ENCODE measurements around the gene CELF1.

CELF1 gene

DNA sequence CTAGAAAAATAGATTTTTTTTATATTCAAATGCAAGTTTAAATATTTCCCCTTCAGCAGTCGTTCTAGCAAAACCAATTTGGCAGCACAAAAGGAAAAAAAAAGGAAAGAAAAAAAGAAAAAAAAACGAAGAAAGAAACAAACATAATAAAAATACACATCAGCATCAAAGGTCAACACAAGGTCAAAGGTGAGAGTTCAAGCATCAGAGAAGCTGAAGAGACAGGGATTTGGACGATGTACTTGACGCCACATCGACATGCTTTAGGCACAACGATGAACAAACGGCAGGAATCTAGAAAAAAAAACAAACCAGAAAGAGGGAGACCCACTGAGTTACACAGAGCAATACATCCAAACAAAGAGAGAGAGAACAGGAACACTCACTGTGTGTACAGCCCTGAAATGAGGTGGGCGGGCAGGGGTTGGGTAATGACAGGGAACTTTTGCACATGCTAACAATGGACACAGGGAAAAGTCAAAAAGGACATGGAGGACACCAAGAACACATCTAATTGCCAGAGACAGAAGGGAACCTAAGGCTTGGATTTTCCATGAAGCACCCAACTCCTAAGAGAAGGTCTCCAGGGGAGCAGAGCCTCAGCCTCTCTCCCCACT lies 84.2 kb downstream of the CELF1 start:
- TF ChIP-seq EZH2phosphoT487 (IDR thresholded peaks at IDR 0.05; ENCODE audit: low read length): no peak
- no peak for TF ChIP-seq CTCF (IDR thresholded peaks at IDR 0.05; ENCODE audit: low read length)
- TF ChIP-seq EZH2 (optimal IDR thresholded peaks at IDR 0.05; ENCODE audit: low read depth, low read length): no peak
- Histone ChIP-seq H4K20me1 (ENCODE audit: insufficient read depth, low read length) (no peaks in the 10 kb centered on the region; the same call in 1 of the 2 replicates), H3K9me2 (replicated peaks; ENCODE audit: insufficient read depth, low read length) (no peaks in the 10 kb centered on the region), H3K79me2 (ENCODE audit: low read length) (peaks cover 30% of the 10 kb centered on the region; the same call in 1 of the 2 replicates), H3K4me1 (ENCODE audit: low read length) (no peaks in the 10 kb centered on the region), H3K27ac (ENCODE audit: low read length) (no peak overlapping the region), H3K4me2 (ENCODE audit: low read depth, low read length) (no peak overlapping the region), H2AFZ (ENCODE audit: low read length) (no peak overlapping the region), H3K9me3 (replicated peaks; ENCODE audit: insufficient read depth, low read length) (no peaks in the 10 kb centered on the region), H3F3A (ENCODE audit: insufficient read depth, low read length) (no peaks in the 10 kb centered on the region), H3K27me3 (replicated peaks; ENCODE audit: insufficient read depth, low read length) (no peaks in the 10 kb centered on the region), H3K9ac (ENCODE audit: low read length) (no peak overlapping the region), H3K4me3 (ENCODE audit: low read length) (no peak overlapping the region), H3K36me3 (replicated peaks; ENCODE audit: insufficient read depth, low read length) (no peaks in the 10 kb centered on the region; the same call in none of the 2 replicates)
- no peak for DNase-seq

GRCh38 chr11:47467357-47467756 lies 85.6 kb downstream of the CELF1 start:
- Histone ChIP-seq H2AFZ (ENCODE audit: low read length) (no peak overlapping the region), H3K9me2 (replicated peaks; ENCODE audit: insufficient read depth, low read length) (no peaks in the 10 kb centered on the region), H3K36me3 (replicated peaks; ENCODE audit: insufficient read depth, low read length) (no peaks in the 10 kb centered on the region; the same call in 1 of the 2 replicates), H3K9ac (ENCODE audit: low read length) (no peak overlapping the region), H3K4me3 (ENCODE audit: low read length) (no peak overlapping the region), H3K9me3 (replicated peaks; ENCODE audit: insufficient read depth, low read length) (no peaks in the 10 kb centered on the region), H3K27ac (ENCODE audit: low read length) (no peak overlapping the region), H3F3A (ENCODE audit: insufficient read depth, low read length) (no peaks in the 10 kb centered on the region), H3K27me3 (replicated peaks; ENCODE audit: insufficient read depth, low read length) (no peaks in the 10 kb centered on the region), H4K20me1 (ENCODE audit: insufficient read depth, low read length) (no peaks in the 10 kb centered on the region), H3K4me2 (ENCODE audit: low read depth, low read length) (no peak overlapping the region), H3K4me1 (ENCODE audit: low read length) (no peaks in the 10 kb centered on the region), H3K79me2 (ENCODE audit: low read length) (peaks cover 30% of the 10 kb centered on the region; the same call in 1 of the 2 replicates)
- DNase-seq: no peak
- TF ChIP-seq EZH2 (optimal IDR thresholded peaks at IDR 0.05; ENCODE audit: low read depth, low read length) (no peak), EZH2phosphoT487 (IDR thresholded peaks at IDR 0.05; ENCODE audit: low read length) (no peak), CTCF (IDR thresholded peaks at IDR 0.05; ENCODE audit: low read length) (no peak)

GRCh38 chr11:47466701-47467250 lies 86.2 kb downstream of the CELF1 start:
- TF ChIP-seq EZH2 (optimal IDR thresholded peaks at IDR 0.05; ENCODE audit: low read depth, low read length): no peak
- TF ChIP-seq CTCF (IDR thresholded peaks at IDR 0.05; ENCODE audit: low read length): no peak
- no peak for TF ChIP-seq EZH2phosphoT487 (IDR thresholded peaks at IDR 0.05; ENCODE audit: low read length)
- H3K4me1 ChIP-seq (ENCODE audit: low read length): no peaks in the 10 kb centered on the region
- H3K79me2 ChIP-seq (ENCODE audit: low read length): peaks cover 30% of the 10 kb centered on the region; the same call in 1 of the 2 replicates
- no peak overlapping the region for H3K9ac ChIP-seq (ENCODE audit: low read length)
- H4K20me1 ChIP-seq (ENCODE audit: insufficient read depth, low read length): no peaks in the 10 kb centered on the region
- no peak overlapping the region for H2AFZ ChIP-seq (ENCODE audit: low read length)
- no peaks in the 10 kb centered on the region for H3F3A ChIP-seq (ENCODE audit: insufficient read depth, low read length)
- no peaks in the 10 kb centered on the region for H3K9me2 ChIP-seq (replicated peaks; ENCODE audit: insufficient read depth, low read length)
- DNase-seq: no peak
- no peak overlapping the region for H3K4me2 ChIP-seq (ENCODE audit: low read depth, low read length)
- no peak overlapping the region for H3K4me3 ChIP-seq (ENCODE audit: low read length)
- no peaks in the 10 kb centered on the region for H3K9me3 ChIP-seq (replicated peaks; ENCODE audit: insufficient read depth, low read length)
- no peaks in the 10 kb centered on the region; the same call in 1 of the 2 replicates for H3K36me3 ChIP-seq (replicated peaks; ENCODE audit: insufficient read depth, low read length)
- H3K27me3 ChIP-seq (replicated peaks; ENCODE audit: insufficient read depth, low read length): no peaks in the 10 kb centered on the region
- no peak overlapping the region for H3K27ac ChIP-seq (ENCODE audit: low read length)

Measured in MM.1S (cell line).